NCI-H526 (cell line): ENCODE results near the gene TTLL11.
"Not testable (repeated sequence)": the region's sequence is repeated elsewhere in the genome, so short reads cannot be mapped to it uniquely, and the experiment has no call there.

Experiments
- DNase-seq, 2 experiments: peaks; one replicate each; lab custom pipeline; 2025; lab: John Stamatoyannopoulos, UW

TTLL11 gene

DNA sequence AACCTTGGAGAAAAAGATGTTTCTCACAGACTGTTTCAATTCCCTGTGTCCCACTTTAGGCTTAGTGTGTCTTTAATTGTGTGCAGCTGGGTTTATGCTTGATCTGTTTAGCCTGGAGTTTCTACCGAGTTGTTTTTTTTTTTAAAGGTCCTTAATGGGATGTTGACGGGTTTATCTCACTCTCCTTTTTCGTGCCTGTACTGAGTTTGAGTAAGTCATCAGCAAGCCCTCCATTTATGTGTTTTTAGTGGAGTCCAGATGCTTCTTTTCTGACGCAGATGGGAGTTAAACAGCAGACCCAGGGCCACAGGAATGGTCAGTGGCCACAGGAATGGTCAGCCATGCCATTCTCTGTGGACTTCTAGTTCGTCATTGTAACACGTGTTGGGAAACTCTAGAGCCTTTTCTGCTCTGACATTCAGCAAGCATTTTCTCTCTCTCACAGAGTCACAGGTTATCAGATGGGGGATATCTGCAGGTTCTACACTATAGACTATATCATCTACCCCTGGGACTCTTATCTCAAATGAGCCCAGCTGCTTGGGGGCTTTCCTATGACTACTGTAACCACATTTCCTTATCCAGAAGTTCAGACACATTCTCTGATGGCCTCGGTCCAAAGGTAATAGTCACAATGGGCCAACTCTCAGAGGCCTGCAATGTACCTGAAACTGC lies 190.5 kb downstream of the TTLL11 start:
- DNase-seq, result no peak

GRCh38 chr9:121901616-121902015 lies 191.5 kb downstream of the TTLL11 start:
- DNase-seq, result no peak

- no peak for DNase-seq
Measured at GRCh38 chr9:121900163-121900562, 192.9 kb downstream of the TTLL11 start.

GRCh38 chr9:121898856-121899255 lies 194.3 kb downstream of the TTLL11 start:
- DNase-seq, result no peak

GRCh38 chr9:121897140-121897539 lies 196.0 kb downstream of the TTLL11 start:
- no peak for DNase-seq

- no peak for DNase-seq
Measured at GRCh38 chr9:121896545-121896943, 196.6 kb downstream of the TTLL11 start.

- DNase-seq, result peak in 1 of 2 experiments; percentile 25
Measured at GRCh38 chr9:121895818-121896544, 197.1 kb downstream of the TTLL11 start.

DNA sequence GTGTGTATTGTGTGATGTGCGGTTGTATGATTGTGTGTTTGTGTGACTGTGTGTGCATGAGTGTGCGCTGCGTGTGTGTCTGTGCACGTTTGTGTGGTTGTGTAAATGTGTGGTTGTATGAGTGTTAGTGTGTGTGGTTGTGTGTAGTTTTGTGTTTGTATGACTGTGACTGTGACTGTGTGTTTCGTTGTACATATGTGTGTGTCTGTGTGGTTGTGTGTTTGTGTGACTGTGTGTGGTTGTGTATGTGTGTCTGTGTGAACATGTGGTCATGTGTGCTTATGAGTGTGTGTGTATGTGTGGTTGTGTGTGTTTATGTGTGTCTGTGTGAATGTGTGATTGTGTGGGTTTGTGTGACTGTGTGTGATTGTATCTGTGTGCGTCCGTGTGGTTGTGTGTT lies 197.8 kb downstream of the TTLL11 start:
- DNase-seq, result no peak

DNA sequence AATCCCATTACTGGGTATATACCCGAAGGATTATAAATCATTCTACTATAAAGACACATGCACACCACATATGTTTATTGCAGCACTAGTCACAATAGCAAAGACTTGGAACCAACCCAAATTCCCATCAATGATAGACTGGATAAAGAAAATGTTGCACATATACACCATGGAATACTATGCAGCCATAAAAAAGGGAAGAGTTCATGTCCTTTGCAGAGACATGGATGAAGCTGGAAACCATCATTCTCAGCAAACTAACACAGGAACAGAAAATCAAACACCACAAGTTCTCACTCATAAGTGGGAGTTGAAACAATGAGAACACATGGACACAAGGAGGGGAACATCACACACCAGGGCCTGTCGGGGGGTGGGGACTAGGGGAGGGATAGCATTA lies 198.7 kb downstream of the TTLL11 start:
- not testable (repeated sequence) for DNase-seq

DNA sequence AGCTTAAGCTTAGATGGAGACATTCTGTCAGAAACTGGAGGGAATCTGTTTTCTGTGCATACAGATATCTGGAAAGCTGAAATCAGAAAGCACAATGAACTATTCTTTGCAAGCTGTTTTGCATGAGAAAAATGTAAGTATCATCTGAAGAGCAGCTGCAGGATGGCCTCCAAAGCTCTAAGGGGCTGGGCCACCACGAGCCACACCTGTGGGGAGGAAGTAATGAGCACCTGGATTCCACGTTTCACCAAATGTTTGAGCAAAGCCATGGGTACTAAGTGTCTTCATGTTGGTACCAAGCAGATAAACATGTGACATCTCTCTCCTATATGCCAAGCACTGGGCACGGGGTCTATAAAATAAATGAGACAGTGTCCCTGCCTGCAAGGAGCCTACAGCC lies 199.3 kb downstream of the TTLL11 start:
- DNase-seq, result peak; percentile 48 to 65

DNA sequence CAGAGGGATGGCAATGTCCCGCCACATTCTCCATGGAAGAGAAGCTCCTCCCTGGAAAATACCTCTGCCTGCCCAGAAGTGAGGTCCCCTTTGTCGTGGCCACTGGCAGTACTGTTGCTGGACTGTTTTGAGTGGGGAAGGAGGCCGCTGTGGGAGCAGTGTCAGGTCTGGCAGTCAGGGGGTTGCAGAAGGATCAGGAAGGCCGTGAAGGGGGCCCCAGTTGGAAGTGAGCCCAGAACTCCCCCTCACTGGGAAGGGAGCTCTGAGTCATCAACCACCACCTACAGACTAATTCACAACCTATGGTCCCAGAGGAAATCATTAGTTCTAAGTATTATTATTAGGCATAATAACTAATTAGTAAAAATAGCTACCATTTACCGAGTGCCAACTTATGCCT lies 200.4 kb downstream of the TTLL11 start:
- DNase-seq, result no peak

DNA sequence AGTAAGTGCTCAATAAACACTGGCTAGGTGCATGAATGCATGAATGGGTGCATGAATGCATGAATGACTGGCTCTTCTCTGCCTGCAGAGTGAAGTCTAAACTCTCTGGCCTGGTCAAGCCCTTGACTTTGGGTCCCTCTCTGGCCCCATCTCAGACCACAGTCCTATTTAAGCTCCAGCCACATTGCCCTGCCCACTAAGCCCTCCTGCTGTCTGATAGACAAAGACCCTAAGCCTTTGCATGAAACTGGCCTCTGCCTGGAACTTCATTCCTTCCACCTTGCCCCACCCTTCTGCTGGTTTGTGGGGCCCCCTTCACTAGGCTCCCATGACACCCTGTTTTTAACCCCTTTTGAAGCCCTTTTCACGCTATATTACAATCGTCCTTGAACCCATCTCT lies 202.4 kb downstream of the TTLL11 start:
- DNase-seq, result no peak

- no peak for DNase-seq
Measured at GRCh38 chr9:121889990-121890563, 203.0 kb downstream of the TTLL11 start.

- DNase-seq, result no peak
Measured at GRCh38 chr9:121888438-121888775, 204.7 kb downstream of the TTLL11 start.

DNA sequence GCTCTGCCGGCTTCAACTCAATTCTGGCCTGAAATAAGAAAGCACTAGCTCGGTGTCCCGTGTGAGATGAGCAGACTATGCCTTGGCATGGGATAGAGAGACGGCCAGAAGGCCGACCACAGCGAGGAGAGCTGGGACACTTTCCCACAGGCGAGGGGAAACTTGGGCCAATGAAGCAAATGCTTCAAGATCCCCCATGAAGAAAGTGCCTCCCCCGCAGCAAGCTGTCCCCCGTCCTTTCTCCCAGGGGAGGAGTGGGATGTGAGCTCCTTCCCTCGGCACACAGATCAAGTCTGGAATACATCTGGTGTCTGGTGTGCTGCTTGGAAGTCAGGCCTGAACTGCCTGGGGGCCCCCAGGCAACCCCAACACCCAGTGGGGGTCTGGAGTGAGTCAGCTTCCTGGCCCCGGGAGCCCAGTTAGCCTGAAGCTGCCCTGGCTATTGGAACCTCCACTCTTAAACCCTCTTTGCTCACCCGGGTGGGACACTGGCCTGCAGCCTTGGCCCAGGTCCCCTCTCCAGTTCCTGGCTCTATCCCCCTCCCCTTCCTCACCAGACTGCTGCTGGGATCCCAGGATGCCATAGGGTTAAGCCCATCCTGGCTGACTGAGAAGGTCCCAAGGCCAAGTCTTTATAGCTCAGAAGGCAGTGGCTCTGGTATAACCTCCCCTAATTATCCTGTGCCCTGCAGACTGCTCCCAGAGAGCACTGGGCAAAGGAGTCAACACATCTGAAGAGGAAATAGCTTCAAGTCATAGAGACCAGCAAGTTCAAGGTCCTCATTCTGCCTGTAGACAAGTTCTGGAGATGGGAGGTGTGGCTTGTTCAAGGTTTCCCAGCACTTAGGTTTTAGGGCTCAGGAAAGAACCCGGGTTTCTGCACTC lies 205.3 kb downstream of the TTLL11 start:
- DNase-seq, result no peak

DNA sequence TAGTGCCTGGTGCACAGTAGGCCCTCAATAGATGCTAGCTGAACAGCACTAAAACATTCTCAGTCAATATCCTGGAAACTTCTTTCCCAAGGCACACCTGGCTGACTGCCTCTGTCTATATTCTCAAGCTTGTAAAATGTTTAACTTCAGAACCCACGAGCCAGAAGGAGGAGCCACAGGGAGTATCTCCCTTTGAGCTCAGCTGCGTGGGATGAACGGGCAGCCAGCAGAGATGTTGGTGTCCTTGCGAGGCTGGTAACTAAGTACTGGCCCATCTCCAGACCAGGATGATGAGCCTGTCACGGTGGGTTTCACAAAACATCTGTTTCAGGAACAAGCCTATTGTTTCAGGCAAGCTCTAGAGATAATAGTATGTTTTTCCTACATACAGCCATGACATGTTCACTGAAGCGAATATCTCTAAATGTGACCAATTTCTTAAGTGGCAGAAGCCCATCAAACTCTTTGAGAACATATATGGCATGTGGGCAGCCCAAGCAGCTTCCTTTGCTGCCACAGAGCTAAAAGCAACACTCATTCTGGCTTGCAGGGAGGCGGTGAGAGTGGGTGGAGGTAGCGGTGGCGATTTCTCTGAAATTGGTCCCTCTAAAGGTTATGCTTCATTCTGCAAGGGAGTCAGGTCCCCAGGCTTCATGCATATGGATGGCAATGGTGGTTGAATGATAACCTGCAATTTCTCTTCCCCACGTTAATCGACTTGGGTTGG lies 206.2 kb downstream of the TTLL11 start:
- no peak for DNase-seq

GRCh38 chr9:121885345-121885901 lies 207.7 kb downstream of the TTLL11 start:
- no peak for DNase-seq

GRCh38 chr9:121884057-121884541 lies 209.0 kb downstream of the TTLL11 start:
- DNase-seq, result no peak

DNA sequence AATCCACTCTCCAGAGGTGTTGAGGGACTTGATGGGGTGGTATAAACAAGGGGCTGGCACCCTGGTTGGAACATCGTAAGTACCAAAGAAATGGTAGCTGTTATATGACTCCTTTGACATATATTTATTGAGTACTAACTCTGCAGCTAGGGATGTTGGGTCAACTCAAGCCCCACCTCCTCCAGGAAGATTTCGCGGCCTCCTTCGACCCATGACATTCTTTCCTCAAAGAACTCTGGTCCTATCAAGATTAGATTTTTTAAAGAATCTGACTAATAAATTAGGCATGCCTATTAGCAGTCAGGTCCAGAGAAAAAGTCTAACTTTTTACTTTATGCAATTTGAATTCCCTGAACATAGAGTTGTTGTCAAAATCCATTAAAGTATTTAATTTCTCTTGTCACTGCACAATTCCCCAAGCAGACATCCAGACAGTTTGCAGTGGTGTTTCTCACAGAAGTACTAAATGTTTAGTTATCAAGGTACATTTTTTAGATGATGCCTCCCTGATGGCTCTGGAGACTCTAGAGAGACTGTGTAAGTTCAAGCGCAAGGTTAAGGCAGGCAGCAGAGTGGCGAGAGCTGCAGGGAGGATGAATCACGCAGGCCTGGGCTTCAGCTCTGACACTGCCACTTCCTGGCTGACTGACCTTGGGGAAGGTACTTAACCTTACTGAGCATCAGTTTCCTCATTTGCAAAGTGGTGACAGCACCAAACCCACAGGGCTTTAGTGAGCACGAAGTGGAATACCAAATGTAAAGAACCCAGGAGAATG lies 209.6 kb downstream of the TTLL11 start:
- no peak for DNase-seq

GRCh38 chr9:121881920-121882500 lies 211.1 kb downstream of the TTLL11 start:
- no peak for DNase-seq
